HG03432 (cell line): ENCODE measurements around the gene EXOC6.

Experiments used
- ATAC-seq: cut with Tn5 transposase; IDR thresholded peaks from one replicate; pipeline ENCODE4 v1.9.1; 2021; ENCODE audit warnings: mild to moderate bottlenecking, moderate library complexity; ENCODE audit not compliant: unreplicated experiment

Gene EXOC6

GRCh38 chr10:93074597-93075368, 226.5 kb downstream of the EXOC6 start:
- no peak for ATAC-seq

GRCh38 chr10:93075369-93076221, 227.3 kb downstream of the EXOC6 start:
- no peak for ATAC-seq

- no peak for ATAC-seq
These were observed 228.6 kb downstream of the EXOC6 start for GRCh38 chr10:93076871-93077270.

- no peak for ATAC-seq
These were observed 229.6 kb downstream of the EXOC6 start for GRCh38 chr10:93077860-93078337.

GRCh38 chr10:93079663-93080349, 231.5 kb downstream of the EXOC6 start:
- no peak for ATAC-seq

- ATAC-seq: no peak
These were observed 232.2 kb downstream of the EXOC6 start for GRCh38 chr10:93080350-93081046.

GRCh38 chr10:93081318-93081717, 233.0 kb downstream of the EXOC6 start:
- no peak for ATAC-seq

GRCh38 chr10:93081834-93082233, 233.5 kb downstream of the EXOC6 start:
- no peak for ATAC-seq

- ATAC-seq: no peak
These were observed 235.6 kb downstream of the EXOC6 start for GRCh38 chr10:93083743-93084539.

- ATAC-seq: no peak
These were observed 237.0 kb downstream of the EXOC6 start for GRCh38 chr10:93085272-93085859.

- ATAC-seq: no peak
These were observed 238.0 kb downstream of the EXOC6 start for GRCh38 chr10:93086289-93086688.

GRCh38 chr10:93087846-93088245, 239.5 kb downstream of the EXOC6 start:
- no peak for ATAC-seq

GRCh38 chr10:93088466-93088865, 240.1 kb downstream of the EXOC6 start:
- ATAC-seq: no peak

GRCh38 chr10:93090619-93091018, 242.3 kb downstream of the EXOC6 start:
- no peak for ATAC-seq

- no peak for ATAC-seq
These were observed 243.6 kb downstream of the EXOC6 start for GRCh38 chr10:93091960-93092359.

GRCh38 chr10:93095225-93095624, 246.9 kb downstream of the EXOC6 start:
- ATAC-seq: no peak

- ATAC-seq: no peak
These were observed 248.6 kb downstream of the EXOC6 start for GRCh38 chr10:93096901-93097300.

GRCh38 chr10:93097386-93097785, 249.1 kb downstream of the EXOC6 start:
- no peak for ATAC-seq

- ATAC-seq: no peak
These were observed 250.5 kb downstream of the EXOC6 start for GRCh38 chr10:93098816-93099215.

GRCh38 chr10:93099670-93100069, 251.3 kb downstream of the EXOC6 start:
- no peak for ATAC-seq
